GM23248 (cell line): ENCODE data around the gene SH3RF3. TPM values are rescaled to one million over a fixed set of nuclear protein-coding genes. Genes with fewer than 3 reads are reported as not detected.

ENCODE experiments used
- DNase-seq: peaks from one replicate; pipeline ENCODE4 v3.0.0-alpha.2; 2015
- H2AFZ ChIP-seq: fragments of 200-600 bp; sonication (generic); 2 replicates; pipeline ENCODE4 v1.6.1; 2016; ENCODE audit warnings: antibody characterized with exemption
- H3F3A ChIP-seq: fragments of 200-600 bp; sonication (generic); 2 replicates; pipeline ENCODE4 v1.6.1; 2016; ENCODE audit warnings: mild to moderate bottlenecking, antibody characterized with exemption, mixed run types; ENCODE audit not compliant: insufficient read depth
- H3K27ac ChIP-seq: fragments of 200-600 bp; sonication (generic); 2 replicates; pipeline ENCODE4 v1.5.1; 2016; ENCODE audit warnings: mild to moderate bottlenecking
- H3K27me3 ChIP-seq: fragments of 200-600 bp; sonication (generic); replicated peaks from 2 replicates; pipeline ENCODE4 v1.6.1; 2016; ENCODE audit warnings: mild to moderate bottlenecking; ENCODE audit not compliant: insufficient read depth
- H3K36me3 ChIP-seq: fragments of 200-600 bp; sonication (generic); 2 replicates; pipeline ENCODE4 v1.6.1; 2016; ENCODE audit warnings: low read depth, mild to moderate bottlenecking
- H3K4me1 ChIP-seq: fragments of 200-600 bp; sonication (generic); 2 replicates; pipeline ENCODE4 v1.6.1; 2016; ENCODE audit warnings: mild to moderate bottlenecking; ENCODE audit not compliant: insufficient read depth
- H3K4me2 ChIP-seq: fragments of 200-600 bp; sonication (generic); one replicate; pipeline ENCODE4 v1.6.1; 2016; ENCODE audit warnings: mild to moderate bottlenecking; ENCODE audit not compliant: unreplicated experiment
- H3K4me3 ChIP-seq: fragments of 200-600 bp; sonication (generic); 2 replicates; pipeline ENCODE4 v1.5.1; 2016; ENCODE audit warnings: mild to moderate bottlenecking
- H3K79me2 ChIP-seq: fragments of 200-600 bp; sonication (generic); 2 replicates; pipeline ENCODE4 v1.6.1; 2016; ENCODE audit warnings: mild to moderate bottlenecking; ENCODE audit not compliant: insufficient read depth
- H3K9ac ChIP-seq: fragments of 200-600 bp; sonication (generic); 2 replicates; pipeline ENCODE4 v1.6.1; 2016; ENCODE audit warnings: mild to moderate bottlenecking
- H3K9me2 ChIP-seq: fragments of 200-600 bp; sonication (generic); 2 replicates; pipeline ENCODE4 v1.6.1; 2016; ENCODE audit warnings: mixed run types, mild to moderate bottlenecking, moderate library complexity; ENCODE audit not compliant: insufficient read depth
- H3K9me3 ChIP-seq: fragments of 200-600 bp; sonication (generic); one replicate; pipeline ENCODE4 v1.6.1; 2017; ENCODE audit warnings: low read depth
- H4K20me1 ChIP-seq: fragments of 200-600 bp; sonication (generic); 2 replicates; pipeline ENCODE4 v1.6.0; 2016; ENCODE audit not compliant: insufficient read depth
- EZH2 ChIP-seq: fragments of 200-600 bp; sonication (generic); IDR thresholded peaks from 2 replicates; pipeline ENCODE4 v1.6.1; 2018; ENCODE audit warnings: antibody characterized with exemption, mild to moderate bottlenecking; ENCODE audit not compliant: insufficient read depth, poor library complexity, severe bottlenecking
- EZH2phosphoT487 ChIP-seq: fragments of 200-600 bp; sonication (generic); IDR thresholded peaks from 2 replicates; pipeline ENCODE4 v1.6.1; 2018; ENCODE audit warnings: antibody characterized with exemption, moderate library complexity, mild to moderate bottlenecking, low read depth; ENCODE audit not compliant: insufficient read depth
- WGBS, 2 experiments: methylation state at CpG; one replicate each; pipeline ENCODE4 v1.1.6; 2015 to 2017; ENCODE audit warnings: low lambda C conversion rate in 2 of 2, low coverage in 1 of 2; ENCODE audit errors: missing lambda C conversion rate in 2 of 2; 5-methylcytosine and 5-hydroxymethylcytosine counted together
- in situ Hi-C: fragments of 300-500 bp; cut with MboI; formaldehyde crosslinking; loops from 2 replicates; pipeline ENCODE4 v1.15.0; 2020
- polyA plus RNA-seq: library from polyadenylated mRNA; unstranded; fragments of >200 nt; fragmentation: Nextera tagmentation; extraction: Ambion mirVana; gene quantifications from 2 replicates; pipeline ENCODE4 v1.2.1, GENCODE V29; 2016
- total RNA-seq: library from RNA; depleted of rRNA; stranded (reverse); fragments of >200 nt; shearing (Covaris generic); gene quantifications from 2 replicates; pipeline ENCODE4 v1.2.3, GENCODE V29; 2014

SH3RF3 gene
- total and polyA plus RNA-seq, 2 experiments from 2014 or later, result 1.5 to 5.2 TPM

GRCh38 chr2:109513230-109513629, 384.2 kb downstream of the SH3RF3 start:
- Histone ChIP-seq H3K9me2 (no peaks in the 10 kb centered on the region), H3K9ac (peak overlapping the region; percentile 78; the same call in 1 of the 2 replicates), H3K9me3 (no peaks in the 10 kb centered on the region), H3K4me1 (peaks cover 10% of the 10 kb centered on the region), H2AFZ (no peak overlapping the region), H3K79me2 (no peaks in the 10 kb centered on the region), H3K4me2 (no peak overlapping the region), H3K36me3 (no peaks in the 10 kb centered on the region), H3K27ac (no peak overlapping the region), H3F3A (peaks cover 9% of the 10 kb centered on the region; the same call in 1 of the 2 replicates), H4K20me1 (no peaks in the 10 kb centered on the region), H3K27me3 (no peaks in the 10 kb centered on the region), H3K4me3 (no peak overlapping the region)
- DNase-seq, result no peak
- no peak for TF ChIP-seq EZH2
- TF ChIP-seq EZH2phosphoT487, result no peak
- 86 to 90% methylated on average over 5 of the region's 5 CpGs for WGBS, 2 experiments
- in situ Hi-C loops, result no loop called here

- H3K36me3 ChIP-seq, result no peaks in the 10 kb centered on the region
- H3K27me3 ChIP-seq, result no peaks in the 10 kb centered on the region
- H3K27ac ChIP-seq, result peak overlapping the region; percentile 80
- peak overlapping the region; percentile 70 for H2AFZ ChIP-seq
- no peaks in the 10 kb centered on the region for H3K79me2 ChIP-seq
- TF ChIP-seq EZH2, result no peak
- TF ChIP-seq EZH2phosphoT487, result no peak
- peak overlapping the region; percentile 78 for H3K9ac ChIP-seq
- peak overlapping the region; percentile 57 for H3K4me2 ChIP-seq
- DNase-seq, result peak; percentile 97
- H3F3A ChIP-seq, result peaks cover 9% of the 10 kb centered on the region; the same call in 1 of the 2 replicates
- H3K9me3 ChIP-seq, result no peaks in the 10 kb centered on the region
- H3K9me2 ChIP-seq, result no peaks in the 10 kb centered on the region
- in situ Hi-C loops, result no loop called here
- WGBS, 2 experiments, result 15 to 17% methylated on average over 20 of the region's 20 CpGs
- H4K20me1 ChIP-seq, result no peaks in the 10 kb centered on the region
- peak overlapping the region; percentile 46; the same call in 1 of the 2 replicates for H3K4me3 ChIP-seq
- peaks cover 10% of the 10 kb centered on the region for H3K4me1 ChIP-seq
Observed at GRCh38 chr2:109513749-109514588, 385.0 kb downstream of the SH3RF3 start.

GRCh38 chr2:109514857-109515256, 385.9 kb downstream of the SH3RF3 start:
- H3K79me2 ChIP-seq, result no peaks in the 10 kb centered on the region
- no peaks in the 10 kb centered on the region for H3K9me3 ChIP-seq
- H3K27me3 ChIP-seq, result no peaks in the 10 kb centered on the region
- H4K20me1 ChIP-seq, result no peaks in the 10 kb centered on the region
- peak overlapping the region; percentile 78; the same call in 1 of the 2 replicates for H3K9ac ChIP-seq
- H3F3A ChIP-seq, result peaks cover 9% of the 10 kb centered on the region; the same call in 1 of the 2 replicates
- H3K9me2 ChIP-seq, result no peaks in the 10 kb centered on the region
- no peak overlapping the region for H3K27ac ChIP-seq
- H3K4me2 ChIP-seq, result no peak overlapping the region
- WGBS, 2 experiments, result 97 to 99% methylated on average over 5 of the region's 5 CpGs
- no peak overlapping the region for H3K4me3 ChIP-seq
- no peak for DNase-seq
- H3K4me1 ChIP-seq, result peaks cover 10% of the 10 kb centered on the region
- no peaks in the 10 kb centered on the region for H3K36me3 ChIP-seq
- no peak for TF ChIP-seq EZH2
- TF ChIP-seq EZH2phosphoT487, result no peak
- in situ Hi-C loops, result no loop called here
- no peak overlapping the region for H2AFZ ChIP-seq

DNA sequence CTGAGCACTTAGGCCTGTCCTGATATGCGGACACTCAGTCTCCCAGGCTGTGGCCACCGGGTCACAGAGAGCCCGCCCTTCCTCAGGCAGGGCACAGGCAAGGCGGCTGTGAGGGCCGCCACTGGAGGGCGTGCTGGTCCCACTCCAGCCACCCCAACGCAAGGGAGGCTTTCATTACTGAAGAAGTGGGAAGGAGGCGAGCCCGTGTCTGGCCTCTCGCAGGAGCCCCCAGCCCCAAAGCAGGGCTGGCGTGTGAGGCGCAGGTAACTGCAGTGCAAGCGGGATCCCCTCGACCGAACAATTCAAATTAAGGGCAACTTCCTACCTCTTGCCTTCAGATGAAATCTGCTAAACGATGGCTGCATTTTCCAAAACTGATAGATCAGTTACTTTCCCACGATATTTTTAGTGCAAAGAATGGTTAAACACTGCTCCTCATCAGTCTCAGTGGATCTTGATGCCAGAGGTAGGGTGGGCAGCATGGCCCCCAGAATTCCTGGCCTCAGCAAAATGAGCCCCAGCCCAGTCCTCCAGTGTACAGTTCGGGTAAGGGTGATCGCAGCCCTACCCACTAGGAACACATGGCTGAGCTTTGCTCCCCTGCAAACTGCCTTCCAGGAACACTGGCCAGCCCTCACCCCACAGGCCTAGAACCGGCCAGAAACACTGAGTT, 387.6 kb downstream of the SH3RF3 start:
- no peaks in the 10 kb centered on the region for H3K9me2 ChIP-seq
- no peak overlapping the region for H3K27ac ChIP-seq
- no peak overlapping the region for H3K4me2 ChIP-seq
- no peaks in the 10 kb centered on the region for H3K36me3 ChIP-seq
- WGBS, 2 experiments, result 78% methylated on average over 20 of the region's 20 CpGs
- H3K4me3 ChIP-seq, result no peak overlapping the region
- in situ Hi-C loops, result no loop called here
- H3K27me3 ChIP-seq, result 0 out of 2 replicates have a peak, but pooled peaks cover under 1% of the 10 kb centered on the region
- no peaks in the 10 kb centered on the region for H3K9me3 ChIP-seq
- DNase-seq, result peak; percentile 50
- no peaks in the 10 kb centered on the region for H4K20me1 ChIP-seq
- no peak overlapping the region for H3K9ac ChIP-seq
- TF ChIP-seq EZH2 (no peak), EZH2phosphoT487 (no peak)
- peaks cover 10% of the 10 kb centered on the region for H3K4me1 ChIP-seq
- H3K79me2 ChIP-seq, result no peaks in the 10 kb centered on the region
- H3F3A ChIP-seq, result peaks cover 9% of the 10 kb centered on the region; the same call in 1 of the 2 replicates
- H2AFZ ChIP-seq, result no peak overlapping the region
